22Rv1 (cell line): ENCODE results near the gene CACHD1.

Experiments
- H3K27ac ChIP-seq: fragments of 450-650 bp; 2 replicates; pipeline ENCODE4 v1.5.1; 2017
- CTCF ChIP-seq: fragments of 450-650 bp; IDR thresholded peaks from 2 replicates; pipeline ENCODE4 v1.5.1; 2017; ENCODE audit warnings: mild to moderate bottlenecking
- ZFX ChIP-seq: fragments of 450-650 bp; IDR thresholded peaks from 2 replicates; pipeline ENCODE4 v1.6.1; 2017; ENCODE audit warnings: antibody characterized with exemption, borderline replicate concordance

The CACHD1 gene

GRCh38 chr1:64575881-64576676, 106.2 kb downstream of the CACHD1 start:
- no peak for TF ChIP-seq ZFX
- TF ChIP-seq CTCF: no peak
- no peak overlapping the region for H3K27ac ChIP-seq

- TF ChIP-seq CTCF: no peak
- no peak for TF ChIP-seq ZFX
- H3K27ac ChIP-seq: no peak overlapping the region
Observed at GRCh38 chr1:64578270-64578973, 108.5 kb downstream of the CACHD1 start.

- no peak for TF ChIP-seq ZFX
- TF ChIP-seq CTCF: no peak
- H3K27ac ChIP-seq: no peak overlapping the region
Observed at GRCh38 chr1:64579767-64580166, 109.8 kb downstream of the CACHD1 start.

- TF ChIP-seq CTCF (no peak), ZFX (no peak)
- H3K27ac ChIP-seq: no peak overlapping the region
Observed at GRCh38 chr1:64581135-64581842, 111.4 kb downstream of the CACHD1 start.

- no peak for TF ChIP-seq CTCF
- TF ChIP-seq ZFX: no peak
- no peak overlapping the region for H3K27ac ChIP-seq
Observed at GRCh38 chr1:64581843-64582185, 111.9 kb downstream of the CACHD1 start.

GRCh38 chr1:64584479-64584878, 114.5 kb downstream of the CACHD1 start:
- H3K27ac ChIP-seq: no peak overlapping the region
- TF ChIP-seq ZFX: no peak
- TF ChIP-seq CTCF: peak; percentile 41
